Endothelial cell of umbilical vein (primary cell): ENCODE results near the gene ERVK3-1.

Experiments
- EZH2 ChIP-seq: IDR thresholded peaks from 2 replicates; pipeline ENCODE4 v1.6.1; 2012; ENCODE audit warnings: borderline replicate concordance, low read depth, mild to moderate bottlenecking, moderate library complexity, low read length, inconsistent platforms; ENCODE audit not compliant: severe bottlenecking
- GATA2 ChIP-seq: IDR thresholded peaks from 2 replicates; pipeline ENCODE4 v1.7.0; 2011; ENCODE audit warnings: low read depth, mild to moderate bottlenecking, moderate library complexity, mixed read lengths, low read length; ENCODE audit not compliant: insufficient read length, insufficient read depth
- JUN ChIP-seq: IDR thresholded peaks from 2 replicates; pipeline ENCODE4 v1.6.1; 2011; ENCODE audit warnings: borderline replicate concordance, low read depth; ENCODE audit not compliant: insufficient read length, insufficient read depth
- MYC ChIP-seq: IDR thresholded peaks from one replicate; pipeline ENCODE4 v1.6.1; 2011; ENCODE audit warnings: mild to moderate bottlenecking, low read depth, low read length
- POLR2A ChIP-seq: IDR thresholded peaks from 2 replicates; pipeline ENCODE4 v1.6.1; 2012; ENCODE audit warnings: low read depth, mild to moderate bottlenecking, control low read depth, low read length
- POLR2AphosphoS5 ChIP-seq: IDR thresholded peaks from 2 replicates; pipeline ENCODE4 v1.6.1; 2012; ENCODE audit warnings: low read depth, mild to moderate bottlenecking, control low read depth, low read length, moderate library complexity; ENCODE audit not compliant: insufficient read depth
- TF ChIP-seq, protein P1 (sequence below), 2 donors: IDR thresholded peaks; 1 replicate in 1 of 2; 2 replicates in 1 of 2; pipeline ENCODE4 v1.5.1; 2011; ENCODE audit warnings: low read length in 2 of 2, mild to moderate bottlenecking in 2 of 2, moderate library complexity in 2 of 2, control low read depth in 1 of 2, inconsistent platforms in 1 of 2, low read depth in 1 of 2; ENCODE audit not compliant: insufficient read depth in 1 of 2; ENCODE audit errors: extremely low read depth in 1 of 2
- TF ChIP-seq, protein P2 (sequence below): IDR thresholded peaks from 2 replicates; pipeline ENCODE4 v1.6.1; 2011; ENCODE audit not compliant: insufficient read depth, insufficient read length

DNA sequence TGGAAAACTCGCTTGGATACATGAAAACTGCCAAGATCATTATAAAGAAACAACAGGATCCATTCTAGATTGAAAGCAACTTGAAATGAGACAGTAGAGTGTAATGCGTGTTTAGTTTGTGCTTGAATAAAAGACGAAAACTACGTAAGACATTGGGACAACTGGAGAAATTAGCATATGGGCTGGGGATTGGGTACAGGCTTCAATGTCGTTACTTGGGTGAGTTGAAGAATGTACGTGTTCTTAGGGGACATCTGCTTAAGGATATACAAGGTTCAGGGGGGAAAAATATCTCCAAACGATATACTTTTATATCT lies 471 bp upstream of the ERVK3-1 start:
- TF ChIP-seq, protein P1, sequence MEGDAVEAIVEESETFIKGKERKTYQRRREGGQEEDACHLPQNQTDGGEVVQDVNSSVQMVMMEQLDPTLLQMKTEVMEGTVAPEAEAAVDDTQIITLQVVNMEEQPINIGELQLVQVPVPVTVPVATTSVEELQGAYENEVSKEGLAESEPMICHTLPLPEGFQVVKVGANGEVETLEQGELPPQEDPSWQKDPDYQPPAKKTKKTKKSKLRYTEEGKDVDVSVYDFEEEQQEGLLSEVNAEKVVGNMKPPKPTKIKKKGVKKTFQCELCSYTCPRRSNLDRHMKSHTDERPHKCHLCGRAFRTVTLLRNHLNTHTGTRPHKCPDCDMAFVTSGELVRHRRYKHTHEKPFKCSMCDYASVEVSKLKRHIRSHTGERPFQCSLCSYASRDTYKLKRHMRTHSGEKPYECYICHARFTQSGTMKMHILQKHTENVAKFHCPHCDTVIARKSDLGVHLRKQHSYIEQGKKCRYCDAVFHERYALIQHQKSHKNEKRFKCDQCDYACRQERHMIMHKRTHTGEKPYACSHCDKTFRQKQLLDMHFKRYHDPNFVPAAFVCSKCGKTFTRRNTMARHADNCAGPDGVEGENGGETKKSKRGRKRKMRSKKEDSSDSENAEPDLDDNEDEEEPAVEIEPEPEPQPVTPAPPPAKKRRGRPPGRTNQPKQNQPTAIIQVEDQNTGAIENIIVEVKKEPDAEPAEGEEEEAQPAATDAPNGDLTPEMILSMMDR (IDR thresholded peaks at IDR 0.05; ENCODE audit: extremely low read depth in 1 of 2, insufficient read depth in 1 of 2, low read depth in 1 of 2, low read length in 2 of 2): no peak
- TF ChIP-seq JUN (no peak), POLR2A (no peak), EZH2 (no peak), POLR2AphosphoS5 (no peak), MYC (no peak), GATA2 (no peak)
- TF ChIP-seq, protein P2, sequence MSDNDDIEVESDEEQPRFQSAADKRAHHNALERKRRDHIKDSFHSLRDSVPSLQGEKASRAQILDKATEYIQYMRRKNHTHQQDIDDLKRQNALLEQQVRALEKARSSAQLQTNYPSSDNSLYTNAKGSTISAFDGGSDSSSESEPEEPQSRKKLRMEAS: no peak
